Retinal pigment epithelial cell (primary cell): ENCODE data around the gene RPS13.
"Not testable (repeated sequence)": the region's sequence is repeated elsewhere in the genome, so short reads cannot be mapped to it uniquely, and the experiment has no call there.

ENCODE experiments used
- DNase-seq: peaks from one replicate; pipeline ENCODE4 v3.0.0-alpha.2; 2010; ENCODE audit warnings: low read depth
- H3K4me3 ChIP-seq: 2 replicates; pipeline ENCODE4 v1.5.1; 2011; ENCODE audit warnings: mild to moderate bottlenecking, low read length, control low read depth, moderate library complexity
- CTCF ChIP-seq: conservative IDR thresholded peaks from 2 replicates; pipeline ENCODE4 v1.5.1; 2011; ENCODE audit warnings: low read depth, low read length, control low read depth, inconsistent platforms

RPS13 gene

DNA sequence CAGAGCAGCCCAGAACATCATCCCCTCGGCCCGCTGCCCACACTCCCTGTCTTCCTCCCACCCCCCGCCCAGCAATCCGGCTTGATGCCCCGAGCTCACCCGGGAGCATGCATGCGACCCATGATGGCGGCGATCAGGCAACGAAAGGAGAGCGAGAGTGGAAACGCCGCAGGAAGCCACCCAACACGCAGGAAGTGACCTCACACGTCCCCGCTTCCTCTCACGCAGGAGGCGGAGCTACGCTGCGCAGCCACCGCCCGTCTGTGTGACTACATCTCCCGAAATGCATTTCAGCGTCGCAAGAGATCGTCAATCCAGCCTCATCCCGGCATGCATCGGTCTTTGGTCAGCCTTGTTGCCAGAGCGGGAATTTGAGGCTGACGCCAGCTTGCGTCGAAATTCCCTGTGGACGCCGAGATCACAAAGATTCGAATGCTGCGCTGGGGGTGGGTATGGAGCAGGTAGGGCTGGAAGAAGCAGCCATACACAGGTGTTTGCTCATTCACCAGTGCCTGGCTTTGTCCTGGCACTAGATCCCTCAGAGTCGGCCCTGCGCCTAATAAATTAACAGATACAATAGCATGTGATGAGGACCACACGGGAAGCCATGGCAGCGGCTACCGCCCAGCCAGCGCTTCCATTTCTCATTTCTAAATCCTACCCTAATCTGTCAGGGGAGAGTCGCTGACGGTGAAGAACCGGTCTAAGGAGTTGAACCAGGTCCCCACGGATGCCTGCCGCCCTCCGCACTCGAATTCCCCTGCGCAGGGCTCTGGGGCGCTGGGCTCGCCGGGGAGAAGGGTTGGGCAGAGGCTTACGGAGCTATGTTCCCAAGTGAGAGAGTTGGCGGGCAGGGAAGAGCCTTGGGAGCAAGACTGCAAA, at the start of gene RPS13:
Gene RPS13, minus strand, starts transcription at position 148 of the 882 bp plus-strand sequence. Its CDS starts 26 bp downstream, at position 122.
- H3K4me3 ChIP-seq: peak within 1 kb of the TSS; percentile 99
- no peak for TF ChIP-seq CTCF
- peak; percentile 96 for DNase-seq

GRCh38 chr11:17121981-17122380, 44.5 kb upstream of the RPS13 start:
- DNase-seq: no peak
- no peak for TF ChIP-seq CTCF
- no peak overlapping the region for H3K4me3 ChIP-seq

DNA sequence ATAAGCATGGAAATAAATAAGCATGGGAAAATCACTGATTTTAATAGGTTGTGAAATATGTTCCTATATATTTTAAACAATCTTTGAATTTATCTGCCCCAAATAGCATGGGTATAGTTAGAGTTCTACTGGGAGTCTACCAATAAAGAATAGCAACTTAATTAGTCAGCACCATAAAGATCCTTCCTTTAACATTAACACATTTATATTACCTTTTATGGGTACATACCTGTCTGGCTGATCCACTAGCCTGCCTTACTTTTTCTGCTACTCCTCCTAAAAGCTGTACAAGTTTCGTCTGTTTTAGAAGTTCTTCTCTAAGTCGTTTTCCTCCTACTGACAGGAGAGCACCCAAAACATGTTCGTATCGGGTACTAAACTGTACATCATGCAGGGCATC, 39.8 kb upstream of the RPS13 start:
- DNase-seq: no peak
- H3K4me3 ChIP-seq: no peak overlapping the region
- no peak for TF ChIP-seq CTCF

DNA sequence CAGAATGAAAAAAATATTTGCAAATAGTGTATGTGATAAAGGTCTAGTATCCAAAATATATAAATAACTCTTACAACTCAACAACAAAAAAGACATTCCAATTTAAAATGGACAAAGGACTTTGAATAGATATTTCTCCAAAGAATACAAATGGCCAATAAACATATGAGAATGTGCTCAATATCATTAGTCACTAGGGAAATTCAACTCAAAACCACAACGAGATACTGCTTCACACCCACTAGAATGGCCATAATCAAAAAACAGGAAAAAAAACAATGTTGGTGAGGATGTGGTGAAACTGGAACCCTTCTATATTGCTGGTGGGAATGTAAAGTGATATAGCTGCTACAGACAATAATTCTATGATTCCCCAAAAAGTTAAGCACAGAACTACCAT, 38.6 kb upstream of the RPS13 start:
- TF ChIP-seq CTCF: no peak
- DNase-seq: no peak
- H3K4me3 ChIP-seq: no peak overlapping the region

DNA sequence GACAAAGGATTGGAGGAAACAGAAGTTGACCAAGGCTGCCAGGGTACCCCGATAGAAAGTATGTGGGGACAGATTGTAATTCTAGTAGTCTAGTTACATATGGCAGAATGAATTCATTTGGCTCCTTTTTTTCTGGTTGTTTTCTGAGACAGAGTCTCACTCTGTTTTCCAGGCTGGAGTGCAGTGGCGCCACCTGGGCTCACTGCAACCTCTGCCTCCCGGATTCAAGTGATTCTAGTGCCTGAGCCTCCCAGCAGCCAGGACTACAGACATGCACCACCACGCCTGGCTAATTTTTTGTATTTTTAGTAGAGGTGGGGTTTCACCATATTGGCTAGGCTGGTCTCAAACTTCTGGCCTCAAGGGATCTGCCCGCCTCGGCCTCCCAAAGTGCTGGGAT, 30.3 kb upstream of the RPS13 start:
- TF ChIP-seq CTCF: peak; percentile 51
- not testable (repeated sequence) for DNase-seq, H3K4me3 ChIP-seq

DNA sequence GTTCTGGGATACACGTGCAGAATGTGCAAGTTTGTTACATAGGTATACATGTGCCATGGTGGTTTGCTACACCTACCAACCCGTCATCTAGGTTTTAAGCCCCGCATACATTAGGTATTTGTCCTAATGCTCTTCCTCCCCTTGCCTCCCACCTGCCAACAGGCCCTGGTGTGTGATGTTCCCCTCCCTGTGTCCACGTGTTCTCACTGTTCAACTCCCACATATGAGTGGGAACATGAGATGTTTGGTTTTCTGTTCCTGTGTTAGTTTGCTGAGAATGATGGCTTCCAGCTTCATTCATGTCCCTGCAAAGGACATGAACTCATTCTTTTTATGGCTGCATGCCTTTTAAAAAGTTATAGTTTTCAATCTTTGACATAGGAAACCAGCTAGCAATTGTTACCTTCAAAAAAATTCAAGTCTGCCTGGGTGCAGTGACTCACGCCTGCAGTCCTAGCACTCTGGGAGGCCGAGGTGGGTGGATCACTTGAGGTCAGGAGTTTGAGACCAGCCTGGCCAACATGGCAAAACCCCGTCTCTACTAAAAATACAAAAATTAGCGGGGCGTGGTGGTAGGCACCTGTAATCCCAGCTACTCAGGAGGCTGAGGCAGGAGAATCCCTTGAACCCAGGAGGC, 28.1 kb upstream of the RPS13 start:
- DNase-seq, H3K4me3 ChIP-seq: not testable (repeated sequence)

DNA sequence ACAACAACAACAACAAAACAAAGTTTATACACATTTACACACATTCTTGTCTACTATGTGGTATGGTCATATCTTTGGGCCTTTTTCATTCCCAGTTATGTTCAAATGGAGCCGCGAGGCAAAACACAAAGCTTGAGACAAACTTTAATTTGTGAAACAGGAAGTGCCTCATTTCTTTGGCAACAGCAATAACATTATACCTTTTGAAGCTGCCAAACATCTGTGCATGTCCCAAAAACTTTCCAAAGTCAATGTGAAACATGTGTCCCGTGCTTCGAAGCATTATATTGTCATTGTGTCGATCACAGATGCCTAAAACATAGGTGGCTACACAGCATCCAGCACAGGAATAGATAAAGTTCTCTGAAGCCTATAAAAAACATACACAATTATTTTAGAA, 25.0 kb upstream of the RPS13 start:
- no peak overlapping the region for H3K4me3 ChIP-seq
- no peak for DNase-seq
- TF ChIP-seq CTCF: no peak
